HG03196 (cell line): Measurements from ENCODE around the gene HOXA3.

ENCODE experiments used
- ATAC-seq: cut with Tn5 transposase; IDR thresholded peaks from one replicate; pipeline ENCODE4 v1.9.1; 2021; ENCODE audit not compliant: unreplicated experiment

The HOXA3 gene

GRCh38 chr7:27131390-27131819, 21.0 kb downstream of the HOXA3 start:
- ATAC-seq = no peak

DNA sequence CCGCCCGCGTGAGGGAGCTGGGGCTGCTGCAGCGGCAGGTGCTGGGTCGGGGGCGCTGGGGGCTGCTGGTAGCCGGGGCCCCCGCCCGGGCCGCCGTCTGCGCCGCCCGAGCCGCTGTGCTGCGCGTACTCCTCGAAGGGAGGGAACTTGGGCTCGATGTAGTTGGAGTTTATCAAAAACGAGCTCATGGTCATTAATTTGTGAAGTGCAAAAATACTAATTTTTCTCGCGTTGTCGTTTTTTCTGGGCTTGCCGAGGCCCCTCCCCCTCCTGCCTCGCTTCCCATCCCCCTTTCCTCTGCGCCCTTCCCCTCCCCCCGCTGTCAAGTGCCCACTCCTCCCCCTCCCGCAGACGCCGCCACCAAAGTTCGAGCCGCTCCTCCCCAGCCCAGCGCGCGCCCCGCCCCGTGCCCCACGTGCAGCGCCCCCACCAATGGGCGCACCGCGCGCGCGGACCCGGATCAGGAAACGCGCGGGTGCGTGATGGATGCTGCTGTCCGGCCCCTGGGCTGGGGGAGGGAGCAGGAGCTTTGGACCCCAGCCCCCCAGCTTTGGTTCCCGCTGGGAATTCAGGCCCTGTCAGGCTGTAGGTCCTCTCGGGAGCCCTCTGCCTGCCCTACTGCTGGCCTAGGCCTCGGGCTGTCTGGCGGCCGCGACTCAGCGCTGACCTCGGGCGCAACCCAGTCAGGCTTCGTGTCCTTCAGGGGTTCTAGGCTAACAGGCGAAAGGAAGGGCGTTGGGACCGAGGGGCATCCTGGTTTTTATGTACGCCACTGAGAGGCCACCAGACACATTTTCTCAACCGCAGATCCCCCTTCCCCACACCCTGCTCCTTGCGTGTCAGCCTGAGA, 21.6 kb downstream of the HOXA3 start, which contains the start of gene HOXA4:
Gene HOXA4 (minus strand): TSS at position 218 of the 850 bp plus-strand sequence. CDS start 24 bp downstream, at position 194.
- no peak for ATAC-seq

DNA sequence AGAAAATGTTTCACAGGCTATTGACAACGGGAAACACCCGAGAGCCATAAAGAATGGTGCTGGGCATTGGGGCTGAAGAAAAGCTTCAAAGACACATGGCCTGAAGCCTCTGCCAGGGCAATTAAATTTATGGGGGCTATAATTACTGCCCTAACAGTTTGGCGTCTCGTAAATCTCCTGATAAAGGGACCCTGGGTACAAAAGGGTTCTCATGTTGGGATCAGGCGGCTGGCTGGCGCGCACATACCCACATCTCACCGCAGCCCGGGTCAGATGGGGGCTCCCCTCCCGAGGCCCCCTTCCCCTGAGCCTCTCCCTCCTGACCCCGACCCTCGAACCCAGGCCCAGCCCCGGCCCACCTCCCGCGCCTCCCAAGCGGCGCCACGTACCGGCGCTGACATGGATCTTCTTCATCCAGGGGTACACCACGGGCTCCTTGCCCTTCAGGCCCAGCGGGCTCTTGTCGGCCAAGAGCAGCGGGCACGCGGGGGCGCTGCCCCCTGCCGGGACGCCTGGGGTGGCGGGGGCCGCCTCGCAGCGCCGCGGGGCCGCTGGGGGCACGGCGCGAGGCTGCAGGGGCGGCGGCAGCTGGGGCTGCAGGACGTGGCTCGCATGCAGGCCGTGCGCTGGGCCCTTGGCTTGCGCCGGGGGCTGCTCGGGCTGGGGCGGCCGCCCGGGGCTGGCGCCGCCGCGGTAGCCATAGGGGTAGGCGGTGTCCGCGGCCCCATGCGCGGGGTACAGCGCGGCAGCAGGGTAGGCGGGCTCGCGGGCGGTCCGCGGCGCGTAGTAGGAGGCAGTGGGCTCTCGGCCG, 22.4 kb downstream of the HOXA3 start:
- ATAC-seq = no peak

- no peak for ATAC-seq
Observed at GRCh38 chr7:27128776-27129728, 23.3 kb downstream of the HOXA3 start.

DNA sequence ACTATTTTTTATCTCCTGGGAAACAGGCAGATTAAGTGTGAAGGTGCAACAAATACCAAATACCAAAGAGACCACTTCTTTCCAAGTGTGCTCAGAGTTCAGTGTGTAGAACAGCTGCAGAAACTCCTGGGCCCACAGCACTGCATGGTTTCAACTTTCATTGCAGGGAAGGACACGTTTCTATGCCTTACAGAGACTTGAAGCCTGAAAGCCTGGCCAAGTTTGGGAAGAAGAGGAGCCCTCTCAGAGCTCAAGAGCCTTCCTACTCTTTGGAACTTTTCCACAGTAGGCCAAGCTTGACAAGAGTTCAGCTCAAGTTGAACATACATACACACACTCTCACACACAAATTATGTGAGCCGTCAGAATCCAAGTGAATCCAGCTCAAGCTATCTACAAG, 24.3 kb downstream of the HOXA3 start:
- ATAC-seq = no peak

- ATAC-seq = no peak
Observed at GRCh38 chr7:27126596-27127327, 25.6 kb downstream of the HOXA3 start.

GRCh38 chr7:27125986-27126394, 26.4 kb downstream of the HOXA3 start:
- ATAC-seq = no peak

- ATAC-seq = no peak
Observed at GRCh38 chr7:27124902-27125689, 27.3 kb downstream of the HOXA3 start.

- no peak for ATAC-seq
Observed at GRCh38 chr7:27124096-27124901, 28.1 kb downstream of the HOXA3 start.

- ATAC-seq = no peak
Observed at GRCh38 chr7:27123477-27124053, 28.8 kb downstream of the HOXA3 start.

GRCh38 chr7:27123007-27123476, 29.3 kb downstream of the HOXA3 start:
- ATAC-seq = no peak

DNA sequence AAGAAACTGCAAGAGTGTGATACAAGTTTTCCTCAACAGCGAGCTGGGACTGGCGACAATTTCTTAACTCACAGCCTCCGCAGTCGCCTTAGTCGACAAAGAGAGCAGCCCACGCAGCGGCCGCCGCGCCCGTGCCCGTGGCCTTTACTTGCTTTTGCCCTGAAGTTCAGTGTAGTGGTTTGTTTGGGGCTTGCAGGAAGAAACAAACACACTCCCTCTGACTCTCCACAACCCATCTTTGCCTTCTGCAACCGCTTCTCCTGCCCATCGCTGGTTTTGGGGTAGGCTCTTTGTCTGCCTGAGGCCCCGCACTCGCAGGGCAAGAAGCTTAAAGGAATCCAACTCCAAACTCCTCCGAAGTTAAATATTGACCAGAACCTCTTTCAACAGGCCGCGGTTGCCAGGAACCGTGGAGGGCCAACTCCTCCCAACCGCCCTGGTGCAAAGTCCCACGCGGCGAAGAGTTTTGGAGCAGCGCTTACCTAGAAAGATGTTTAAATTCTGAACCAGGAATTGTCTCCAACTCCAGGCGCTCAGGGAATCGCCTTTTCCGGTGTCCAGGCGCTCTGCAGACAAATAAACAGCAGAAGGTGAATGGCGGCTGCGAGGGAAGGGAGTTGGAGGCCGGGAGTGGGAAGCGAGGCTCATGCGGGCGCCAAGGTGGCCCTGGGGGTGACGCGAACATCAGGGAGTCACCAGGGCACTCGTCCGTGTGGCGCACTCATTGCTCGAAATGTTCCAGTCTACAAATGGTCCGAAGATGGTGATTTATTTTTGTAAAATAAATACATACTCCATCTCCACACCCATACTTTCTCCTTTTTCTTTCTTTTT, 30.1 kb downstream of the HOXA3 start:
- ATAC-seq = no peak

- ATAC-seq = no peak
Observed at GRCh38 chr7:27121684-27122076, 30.7 kb downstream of the HOXA3 start.

GRCh38 chr7:27119412-27119911, 32.9 kb downstream of the HOXA3 start:
- no peak for ATAC-seq

DNA sequence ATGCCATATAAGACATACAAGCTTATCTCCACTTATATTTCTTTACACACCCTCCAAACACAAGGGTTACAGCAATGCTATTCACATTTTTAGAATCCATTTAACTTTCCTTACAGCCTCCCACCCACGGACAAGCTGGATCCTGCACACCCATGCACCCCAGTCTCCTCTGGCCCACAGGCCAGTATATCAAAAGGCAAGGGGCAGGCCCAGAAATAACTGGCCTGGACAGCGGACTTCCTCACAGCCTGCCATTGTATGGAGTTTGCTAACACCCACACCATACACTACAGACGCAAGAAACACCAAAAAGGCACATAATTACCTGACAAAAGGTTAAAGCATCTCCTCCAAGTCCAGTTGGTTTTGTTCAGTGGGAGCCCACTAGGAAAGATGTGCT, 33.8 kb downstream of the HOXA3 start:
- ATAC-seq = no peak

GRCh38 chr7:27117887-27118491, 34.4 kb downstream of the HOXA3 start:
- no peak for ATAC-seq
